Astrocyte (in vitro differentiated cells and primary cell): ENCODE results near the gene DLG1. TPM values are rescaled to one million over a fixed set of nuclear protein-coding genes. Genes with fewer than 3 reads are reported as not detected.
A peak's percentile ranks its signal among the peaks of the same experiment; 100 is the strongest.

Source experiments
- DNase-seq: peaks from one replicate; pipeline ENCODE4 v3.0.0-alpha.2; 2010; ENCODE audit warnings: low read depth
- FAIRE-seq: peaks from 2 replicates; lab custom pipeline; 2011; peaks lifted over from hg19 to GRCh38; lab: Jason Lieb, UNC
- H2AFZ ChIP-seq: 2 replicates; pipeline ENCODE4 v1.6.0; 2012; ENCODE audit warnings: low read depth, low read length, inconsistent platforms
- H3K27ac ChIP-seq: 2 replicates; pipeline ENCODE4 v1.5.1; 2011; ENCODE audit warnings: low read depth, low read length, inconsistent platforms
- H3K27me3 ChIP-seq: 2 replicates; pipeline ENCODE4 v1.6.0; 2011; ENCODE audit warnings: low read length, inconsistent platforms; ENCODE audit not compliant: insufficient read depth
- H3K36me3 ChIP-seq: 2 replicates; pipeline ENCODE4 v1.5.1; 2011; ENCODE audit warnings: low read length, inconsistent platforms; ENCODE audit not compliant: insufficient read depth
- H3K4me1 ChIP-seq: 2 replicates; pipeline ENCODE4 v1.5.1; 2011; ENCODE audit warnings: low read length, inconsistent platforms; ENCODE audit not compliant: insufficient read depth
- H3K4me2 ChIP-seq: 2 replicates; pipeline ENCODE4 v1.6.0; 2012; ENCODE audit warnings: low read length, inconsistent platforms
- H3K4me3 ChIP-seq: 2 replicates; pipeline ENCODE4 v1.5.1; 2011; ENCODE audit warnings: low read depth, mild to moderate bottlenecking, low read length, inconsistent platforms; ENCODE audit not compliant: insufficient read depth
- H3K79me2 ChIP-seq: 2 replicates; pipeline ENCODE4 v1.6.0; 2012; ENCODE audit warnings: mild to moderate bottlenecking, low read length, inconsistent platforms; ENCODE audit not compliant: insufficient read depth
- H3K9ac ChIP-seq: 2 replicates; pipeline ENCODE4 v1.6.0; 2012; ENCODE audit warnings: mild to moderate bottlenecking, low read length, inconsistent platforms
- H3K9me3 ChIP-seq: 2 replicates; pipeline ENCODE4 v1.5.1; 2012; ENCODE audit warnings: low read depth, mild to moderate bottlenecking, low read length, inconsistent platforms; ENCODE audit not compliant: insufficient read depth
- H4K20me1 ChIP-seq: 2 replicates; pipeline ENCODE4 v1.6.0; 2012; ENCODE audit warnings: low read length, inconsistent platforms; ENCODE audit not compliant: insufficient read depth
- H3K27ac Mint-ChIP-seq: one replicate; pipeline ENCODE4 v1.8.0; 2021; ENCODE audit warnings: mild to moderate bottlenecking, mixed read lengths; ENCODE audit not compliant: unreplicated experiment
- H3K27me3 Mint-ChIP-seq: one replicate; pipeline ENCODE4 v1.8.0; 2021; ENCODE audit warnings: low read depth, mixed read lengths; ENCODE audit not compliant: unreplicated experiment
- H3K36me3 Mint-ChIP-seq: one replicate; pipeline ENCODE4 v1.8.0; 2021; ENCODE audit warnings: low read depth, mixed read lengths; ENCODE audit not compliant: unreplicated experiment
- H3K4me1 Mint-ChIP-seq: one replicate; pipeline ENCODE4 v1.8.0; 2021; ENCODE audit warnings: low read depth, mixed read lengths; ENCODE audit not compliant: unreplicated experiment
- H3K4me3 Mint-ChIP-seq: one replicate; pipeline ENCODE4 v1.8.0; 2021; ENCODE audit warnings: mild to moderate bottlenecking, moderate library complexity, mixed read lengths; ENCODE audit not compliant: unreplicated experiment
- H3K9me3 Mint-ChIP-seq: one replicate; pipeline ENCODE4 v1.8.0; 2021; ENCODE audit warnings: mild to moderate bottlenecking, mixed read lengths; ENCODE audit not compliant: unreplicated experiment
- EZH2 ChIP-seq: IDR thresholded peaks from 2 replicates; pipeline ENCODE4 v1.6.1; 2012; ENCODE audit warnings: mild to moderate bottlenecking, low read length, inconsistent platforms; ENCODE audit not compliant: insufficient read depth
- total RNA-seq: library from RNA; stranded (reverse); gene quantifications from 2 replicates; pipeline ENCODE4 v1.2.1, GENCODE V29; 2021
- TF ChIP-seq, protein P1 (sequence below): IDR thresholded peaks from 2 replicates; pipeline ENCODE4 v1.5.1; 2011; ENCODE audit warnings: low read depth, mild to moderate bottlenecking, inconsistent platforms, low read length, moderate library complexity; ENCODE audit not compliant: insufficient read depth

DLG1 gene
- total RNA-seq, 1 donor from 2014 or later, result 210 TPM

GRCh38 chr3:197082871-197083270 lies 215.5 kb downstream of the DLG1 start:
- FAIRE-seq, result no peak
- Histone ChIP-seq H3K4me1 (peaks cover 10% of the 10 kb centered on the region), H3K27me3 (no peaks in the 10 kb centered on the region), H3K9ac (no peak overlapping the region), H3K4me2 (peak overlapping the region; percentile 12), H3K79me2 (no peaks in the 10 kb centered on the region), H3K36me3 (peaks cover 25% of the 10 kb centered on the region), H2AFZ (no peak overlapping the region), H3K9me3 (no peaks in the 10 kb centered on the region), H4K20me1 (peaks cover 22% of the 10 kb centered on the region), H3K4me3 (no peak overlapping the region), H3K27ac (peak overlapping the region; percentile 54)
- H3K9me3 Mint-ChIP-seq, result no peaks in the 10 kb centered on the region
- no peaks in the 10 kb centered on the region for H3K27me3 Mint-ChIP-seq
- DNase-seq, result peak; percentile 34
- H3K4me1 Mint-ChIP-seq, result peaks cover 15% of the 10 kb centered on the region
- H3K36me3 Mint-ChIP-seq, result peaks cover 11% of the 10 kb centered on the region
- no peak overlapping the region for H3K27ac Mint-ChIP-seq
- H3K4me3 Mint-ChIP-seq, result no peak overlapping the region
- TF ChIP-seq, protein P1, sequence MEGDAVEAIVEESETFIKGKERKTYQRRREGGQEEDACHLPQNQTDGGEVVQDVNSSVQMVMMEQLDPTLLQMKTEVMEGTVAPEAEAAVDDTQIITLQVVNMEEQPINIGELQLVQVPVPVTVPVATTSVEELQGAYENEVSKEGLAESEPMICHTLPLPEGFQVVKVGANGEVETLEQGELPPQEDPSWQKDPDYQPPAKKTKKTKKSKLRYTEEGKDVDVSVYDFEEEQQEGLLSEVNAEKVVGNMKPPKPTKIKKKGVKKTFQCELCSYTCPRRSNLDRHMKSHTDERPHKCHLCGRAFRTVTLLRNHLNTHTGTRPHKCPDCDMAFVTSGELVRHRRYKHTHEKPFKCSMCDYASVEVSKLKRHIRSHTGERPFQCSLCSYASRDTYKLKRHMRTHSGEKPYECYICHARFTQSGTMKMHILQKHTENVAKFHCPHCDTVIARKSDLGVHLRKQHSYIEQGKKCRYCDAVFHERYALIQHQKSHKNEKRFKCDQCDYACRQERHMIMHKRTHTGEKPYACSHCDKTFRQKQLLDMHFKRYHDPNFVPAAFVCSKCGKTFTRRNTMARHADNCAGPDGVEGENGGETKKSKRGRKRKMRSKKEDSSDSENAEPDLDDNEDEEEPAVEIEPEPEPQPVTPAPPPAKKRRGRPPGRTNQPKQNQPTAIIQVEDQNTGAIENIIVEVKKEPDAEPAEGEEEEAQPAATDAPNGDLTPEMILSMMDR, result no peak

DNA sequence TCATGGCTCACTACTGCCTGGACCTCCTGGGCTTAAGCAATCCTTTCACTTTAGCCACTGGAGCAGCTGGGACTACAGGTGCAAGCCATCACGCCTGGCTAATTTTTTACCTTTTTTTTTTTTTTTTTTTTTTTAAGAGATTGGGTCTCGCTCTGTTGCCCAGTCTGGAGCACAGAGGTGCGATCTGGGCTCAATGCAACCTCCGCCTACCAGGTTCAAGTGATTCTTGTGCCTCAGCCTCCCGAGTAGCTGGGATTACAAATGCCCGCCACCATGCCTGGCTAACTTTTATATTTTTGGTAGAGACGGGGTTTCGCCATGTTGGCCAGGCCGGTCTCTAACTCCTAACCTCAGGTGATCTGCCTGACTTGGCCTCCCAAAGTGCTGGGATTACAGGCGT lies 218.1 kb downstream of the DLG1 start:
- DNase-seq, result no peak
- Mint-ChIP-seq H3K4me1 (peaks cover 15% of the 10 kb centered on the region), H3K9me3 (no peaks in the 10 kb centered on the region), H3K27me3 (no peaks in the 10 kb centered on the region), H3K36me3 (peaks cover 2% of the 10 kb centered on the region), H3K4me3 (no peak overlapping the region), H3K27ac (no peak overlapping the region)
- peaks cover 34% of the 10 kb centered on the region for H3K36me3 ChIP-seq
- no peak overlapping the region for H3K9ac ChIP-seq
- no peak for FAIRE-seq
- no peak overlapping the region for H3K4me3 ChIP-seq
- no peaks in the 10 kb centered on the region for H3K27me3 ChIP-seq
- no peak overlapping the region for H3K4me2 ChIP-seq
- no peak overlapping the region for H2AFZ ChIP-seq
- peaks cover 10% of the 10 kb centered on the region for H3K4me1 ChIP-seq
- H3K79me2 ChIP-seq, result no peaks in the 10 kb centered on the region
- TF ChIP-seq, protein P1, result no peak
- no peak for TF ChIP-seq EZH2
- no peak overlapping the region for H3K27ac ChIP-seq
- no peaks in the 10 kb centered on the region for H3K9me3 ChIP-seq
- H4K20me1 ChIP-seq, result peaks cover 18% of the 10 kb centered on the region

- TF ChIP-seq, protein P1, result no peak
- TF ChIP-seq EZH2, result no peak
- Mint-ChIP-seq H3K27me3 (no peaks in the 10 kb centered on the region), H3K4me3 (no peak overlapping the region), H3K4me1 (no peaks in the 10 kb centered on the region), H3K27ac (no peak overlapping the region), H3K9me3 (no peaks in the 10 kb centered on the region), H3K36me3 (peaks cover 1% of the 10 kb centered on the region)
- Histone ChIP-seq H3K79me2 (no peaks in the 10 kb centered on the region), H3K4me2 (no peak overlapping the region), H3K36me3 (peaks cover 46% of the 10 kb centered on the region), H3K27ac (no peak overlapping the region), H3K4me3 (no peak overlapping the region), H3K9me3 (no peaks in the 10 kb centered on the region), H3K4me1 (no peaks in the 10 kb centered on the region), H4K20me1 (peaks cover 12% of the 10 kb centered on the region), H3K27me3 (no peaks in the 10 kb centered on the region), H3K9ac (no peak overlapping the region), H2AFZ (no peak overlapping the region)
- no peak for DNase-seq
- no peak for FAIRE-seq
Measured at GRCh38 chr3:197076415-197076814, 222.0 kb downstream of the DLG1 start.
